ENCODE data around the gene ETS1.

GRCh38 chr11:128437136-128437535 lies 150.2 kb downstream of the ETS1 start:
- TF ChIP-seq CTCF (IDR thresholded peaks at IDR 0.05 in 8 of 11, conservative IDR thresholded peaks at IDR 0.05 in 3 of 11), result no peak
- no peak for TF ChIP-seq POLR2AphosphoS5 (IDR thresholded peaks at IDR 0.05)
